ENCODE results near the gene MCUB. TPM values are rescaled to one million over a fixed set of nuclear protein-coding genes. Genes with fewer than 3 reads are reported as not detected.

MCUB gene
- total RNA-seq, 1 experiment from 2014 or later: 14.8 TPM

DNA sequence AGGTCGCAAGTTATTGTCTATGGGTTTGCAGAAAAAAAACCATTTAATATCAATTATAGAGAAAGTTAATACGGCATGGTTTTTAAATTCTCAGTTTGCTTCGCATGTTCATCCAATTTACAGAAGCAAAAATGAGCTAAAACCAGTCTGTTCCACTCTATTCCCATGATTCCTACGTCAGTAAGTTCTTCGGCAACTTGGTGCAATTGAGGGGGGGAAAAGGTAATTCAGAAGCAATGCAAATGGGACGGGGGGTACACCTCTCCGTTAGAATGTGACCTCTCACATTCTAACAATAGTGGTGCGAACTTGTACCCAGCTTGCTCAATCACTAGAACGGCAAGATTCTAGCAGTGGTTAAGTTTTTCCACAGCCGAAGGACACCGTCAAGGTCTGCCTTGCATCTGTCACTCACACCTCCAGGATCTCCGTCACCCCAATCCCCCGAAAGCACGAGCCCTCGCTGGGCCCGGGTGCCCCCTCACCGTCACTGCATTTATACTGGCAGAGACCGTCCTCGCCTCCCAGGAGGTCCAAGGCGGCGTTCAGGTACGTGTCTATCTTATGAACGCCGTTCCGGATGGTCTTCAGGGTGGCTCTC lies 169.2 kb downstream of the MCUB start:
- H3K27ac Mint-ChIP-seq: peak overlapping the region; percentile 52 to 95 (median 94); a peak in 6 of 7 replicates
- Histone ChIP-seq H3K23me2 (ENCODE audit: insufficient read length, low read depth, low read length, poor library complexity, severe bottlenecking) (peaks cover 4% of the 10 kb centered on the region), H4K91ac (ENCODE audit: insufficient read length, low read depth, low read length) (no peak overlapping the region), H3K4me1 (ENCODE audit: insufficient read depth, low read length) (no peaks in the 10 kb centered on the region), H3K56ac (ENCODE audit: insufficient read length, low read depth, low read length) (no peak overlapping the region), H3K27me3 (ENCODE audit: insufficient read depth, low read length) (no peaks in the 10 kb centered on the region), H3K79me1 (ENCODE audit: insufficient read depth, low read depth, low read length, poor library complexity, severe bottlenecking) (no peaks in the 10 kb centered on the region), H4K5ac (ENCODE audit: insufficient read length, low read depth, low read length) (no peak overlapping the region), H3K14ac (ENCODE audit: insufficient read depth, low read length) (peak overlapping the region; percentile 21), H4K20me1 (ENCODE audit: control insufficient read depth, insufficient read depth, insufficient read length) (no peaks in the 10 kb centered on the region), H2BK5ac (ENCODE audit: insufficient read length, low read length) (no peak overlapping the region), H3T11ph (ENCODE audit: low read length) (no peak overlapping the region), H3K79me2 (ENCODE audit: insufficient read depth, low read length) (peaks cover 11% of the 10 kb centered on the region; the same call in 1 of the 2 replicates), H4K8ac (replicated peaks; ENCODE audit: insufficient read length, low read depth, low read length) (no peak overlapping the region), H3K4me2 (ENCODE audit: insufficient read depth, insufficient read length, low read length) (peak overlapping the region; percentile 100), H3K9ac (ENCODE audit: extremely low read depth, insufficient read length, low read length) (peak overlapping the region; percentile 96), H2BK20ac (ENCODE audit: low read depth, low read length, poor library complexity, severe bottlenecking) (no peak overlapping the region), H2BK15ac (ENCODE audit: low read depth, low read length) (no peak overlapping the region), H2AK5ac (ENCODE audit: insufficient read length, low read length) (no peak overlapping the region), H3K27ac (ENCODE audit: insufficient read length, low read depth, low read length) (peak overlapping the region; percentile 25), H2BK12ac (ENCODE audit: insufficient read length, low read depth, low read length) (no peak overlapping the region), H3K18ac (ENCODE audit: insufficient read length, low read depth, low read length) (peak overlapping the region; percentile 0), H3K4ac (ENCODE audit: low read depth, low read length) (no peak overlapping the region), H2BK120ac (ENCODE audit: low read depth, low read length, poor library complexity, severe bottlenecking) (no peak overlapping the region), H3K9me3 (ENCODE audit: control insufficient read depth, low read depth, low read length) (no peaks in the 10 kb centered on the region), H3K23ac (ENCODE audit: insufficient read length, low read depth, low read length) (peak overlapping the region; percentile 71), H2AFZ (ENCODE audit: low read length) (peak overlapping the region; percentile 33)
- no peaks in the 10 kb centered on the region for H3K9me3 Mint-ChIP-seq
- no peak for DNase-seq
- WGBS (ENCODE audit: extremely low coverage, insufficient read length, low lambda C conversion rate): no CpG with 5 or more reads among the region's 25 CpGs
- peaks cover 12 to 14% of the 10 kb centered on the region in 2 experiments for H3K4me1 Mint-ChIP-seq
- H3K36me3 Mint-ChIP-seq (ENCODE audit: insufficient read depth in 1 of 3, low read depth in 3 of 3): peaks cover 4 to 14% (median 7%) of the 10 kb centered on the region in 3 experiments; a peak in 6 of 7 replicates
- H3K4me3 Mint-ChIP-seq: peak overlapping the region; percentile 94 to 95
- TF ChIP-seq, protein P1, sequence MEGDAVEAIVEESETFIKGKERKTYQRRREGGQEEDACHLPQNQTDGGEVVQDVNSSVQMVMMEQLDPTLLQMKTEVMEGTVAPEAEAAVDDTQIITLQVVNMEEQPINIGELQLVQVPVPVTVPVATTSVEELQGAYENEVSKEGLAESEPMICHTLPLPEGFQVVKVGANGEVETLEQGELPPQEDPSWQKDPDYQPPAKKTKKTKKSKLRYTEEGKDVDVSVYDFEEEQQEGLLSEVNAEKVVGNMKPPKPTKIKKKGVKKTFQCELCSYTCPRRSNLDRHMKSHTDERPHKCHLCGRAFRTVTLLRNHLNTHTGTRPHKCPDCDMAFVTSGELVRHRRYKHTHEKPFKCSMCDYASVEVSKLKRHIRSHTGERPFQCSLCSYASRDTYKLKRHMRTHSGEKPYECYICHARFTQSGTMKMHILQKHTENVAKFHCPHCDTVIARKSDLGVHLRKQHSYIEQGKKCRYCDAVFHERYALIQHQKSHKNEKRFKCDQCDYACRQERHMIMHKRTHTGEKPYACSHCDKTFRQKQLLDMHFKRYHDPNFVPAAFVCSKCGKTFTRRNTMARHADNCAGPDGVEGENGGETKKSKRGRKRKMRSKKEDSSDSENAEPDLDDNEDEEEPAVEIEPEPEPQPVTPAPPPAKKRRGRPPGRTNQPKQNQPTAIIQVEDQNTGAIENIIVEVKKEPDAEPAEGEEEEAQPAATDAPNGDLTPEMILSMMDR (conservative IDR thresholded peaks at IDR 0.05): no peak
- no peaks in the 10 kb centered on the region for H3K27me3 Mint-ChIP-seq (ENCODE audit: low read depth)

All from H9 (cell line).